Measurements from ENCODE around the gene GPR25. TPM values are rescaled to one million over a fixed set of nuclear protein-coding genes. Genes with fewer than 3 reads are reported as not detected.

GPR25 gene
- not detected for polyA plus RNA-seq (2013, experiment 1 of 2)
- polyA plus RNA-seq (2013, experiment 2 of 2), result not detected

GRCh38 chr1:200872446-200873115 lies at the start of gene GPR25:
TSS of gene GPR25 (plus strand) at chr1:200872981. CDS start at chr1:200873038, 57 bp downstream.
- Histone ChIP-seq H4K91ac (ENCODE audit: low read length) (no peak within 1 kb of the TSS), H2BK5ac (ENCODE audit: low read depth, low read length, poor library complexity, severe bottlenecking) (no peak within 1 kb of the TSS), H3K9me3 (ENCODE audit: control insufficient read depth, low read length) (no peaks in the 10 kb centered on the region), H3K4ac (ENCODE audit: low read depth in 1 of 2, low read length in 2 of 2) (no peak within 1 kb of the TSS), H3K27ac (ENCODE audit: low read length, poor library complexity, severe bottlenecking) (no peak within 1 kb of the TSS), H3K9ac (ENCODE audit: low read length) (no peak within 1 kb of the TSS), H3K4me3 (ENCODE audit: insufficient read depth in 1 of 2, low read depth in 1 of 2, low read length in 2 of 2) (peak within 1 kb of the TSS in 1 of 2 experiments; percentile 56), H3K36me3 (ENCODE audit: control insufficient read depth in 1 of 2, insufficient read depth in 2 of 2, low read depth in 1 of 2, low read length in 2 of 2) (peaks cover 0 to 8% of the 10 kb centered on the region in 2 experiments), H3K14ac (ENCODE audit: low read length in 2 of 2) (peak within 1 kb of the TSS in 1 of 2 experiments; percentile 18), H3K27me3 (ENCODE audit: control insufficient read depth in 1 of 2, insufficient read depth in 1 of 2, low read length in 2 of 2) (peaks cover 8 to 79% of the 10 kb centered on the region in 2 experiments), H3K23ac (ENCODE audit: low read length in 2 of 2) (no peak within 1 kb of the TSS), H3K4me1 (ENCODE audit: control insufficient read depth, insufficient read depth, low read depth, low read length) (peaks cover 1% of the 10 kb centered on the region), H3K79me1 (replicated peaks; ENCODE audit: low read length, poor library complexity, severe bottlenecking) (no peaks in the 10 kb centered on the region), H2BK120ac (ENCODE audit: low read depth, low read length) (no peak within 1 kb of the TSS), H4K8ac (ENCODE audit: low read length) (no peak within 1 kb of the TSS), H2AK5ac (ENCODE audit: low read length, severe bottlenecking) (no peak within 1 kb of the TSS), H3K18ac (ENCODE audit: low read depth in 1 of 2, low read length in 2 of 2) (peak within 1 kb of the TSS in 1 of 2 experiments; percentile 30), H2BK12ac (ENCODE audit: low read length in 2 of 2) (no peak within 1 kb of the TSS), H2BK15ac (ENCODE audit: low read depth, poor library complexity, severe bottlenecking) (no peak within 1 kb of the TSS), H3K4me2 (ENCODE audit: low read length, poor library complexity, severe bottlenecking) (no peak within 1 kb of the TSS), H2AFZ (ENCODE audit: low read depth, low read length) (no peak within 1 kb of the TSS)
- DNase-seq, result no peak
- 94% methylated on average over 21 of the region's 23 CpGs for WGBS

GRCh38 chr1:200831091-200831490 lies 41.7 kb upstream of the GPR25 start:
- no peak overlapping the region for H3K18ac ChIP-seq (ENCODE audit: low read depth in 1 of 2, low read length in 2 of 2)
- no peak overlapping the region for H3K27ac ChIP-seq (ENCODE audit: low read length, poor library complexity, severe bottlenecking)
- no peaks in the 10 kb centered on the region for H3K9me3 ChIP-seq (ENCODE audit: control insufficient read depth, low read length)
- H3K4ac ChIP-seq (ENCODE audit: low read depth in 1 of 2, low read length in 2 of 2), result no peak overlapping the region
- H2BK15ac ChIP-seq (ENCODE audit: low read depth, poor library complexity, severe bottlenecking), result no peak overlapping the region
- no peak overlapping the region for H4K8ac ChIP-seq (ENCODE audit: low read length)
- H3K14ac ChIP-seq (ENCODE audit: low read length in 2 of 2), result no peak overlapping the region
- H3K4me1 ChIP-seq (ENCODE audit: control insufficient read depth, insufficient read depth, low read depth, low read length), result no peaks in the 10 kb centered on the region
- H4K91ac ChIP-seq (ENCODE audit: low read length), result no peak overlapping the region
- no peak overlapping the region for H2BK120ac ChIP-seq (ENCODE audit: low read depth, low read length)
- no peak overlapping the region for H2AK5ac ChIP-seq (ENCODE audit: low read length, severe bottlenecking)
- H2AFZ ChIP-seq (ENCODE audit: low read depth, low read length), result no peak overlapping the region
- H3K4me3 ChIP-seq (ENCODE audit: insufficient read depth in 1 of 2, low read depth in 1 of 2, low read length in 2 of 2), result no peak overlapping the region
- H3K79me1 ChIP-seq (replicated peaks; ENCODE audit: low read length, poor library complexity, severe bottlenecking), result peaks cover 13% of the 10 kb centered on the region
- H3K9ac ChIP-seq (ENCODE audit: low read length), result no peak overlapping the region
- H3K36me3 ChIP-seq (ENCODE audit: control insufficient read depth in 1 of 2, insufficient read depth in 2 of 2, low read depth in 1 of 2, low read length in 2 of 2), result peaks cover 7 to 33% of the 10 kb centered on the region in 2 experiments
- H2BK12ac ChIP-seq (ENCODE audit: low read length in 2 of 2), result no peak overlapping the region
- no peak overlapping the region for H2BK5ac ChIP-seq (ENCODE audit: low read depth, low read length, poor library complexity, severe bottlenecking)
- H3K27me3 ChIP-seq (ENCODE audit: control insufficient read depth in 1 of 2, insufficient read depth in 1 of 2, low read length in 2 of 2), result no peaks in the 10 kb centered on the region
- H3K23ac ChIP-seq (ENCODE audit: low read length in 2 of 2), result no peak overlapping the region
- no peak overlapping the region for H3K4me2 ChIP-seq (ENCODE audit: low read length, poor library complexity, severe bottlenecking)
- WGBS, result no CpG with 5 or more reads among the region's 2 CpGs
- no peak for DNase-seq

- Histone ChIP-seq H2BK5ac (ENCODE audit: low read depth, low read length, poor library complexity, severe bottlenecking) (no peak overlapping the region), H3K27ac (ENCODE audit: low read length, poor library complexity, severe bottlenecking) (no peak overlapping the region), H4K91ac (ENCODE audit: low read length) (no peak overlapping the region), H2BK12ac (ENCODE audit: low read length in 2 of 2) (no peak overlapping the region), H2AK5ac (ENCODE audit: low read length, severe bottlenecking) (no peak overlapping the region), H3K79me1 (replicated peaks; ENCODE audit: low read length, poor library complexity, severe bottlenecking) (peaks cover 14% of the 10 kb centered on the region), H2AFZ (ENCODE audit: low read depth, low read length) (no peak overlapping the region), H3K36me3 (ENCODE audit: control insufficient read depth in 1 of 2, insufficient read depth in 2 of 2, low read depth in 1 of 2, low read length in 2 of 2) (peaks cover 6 to 39% of the 10 kb centered on the region in 2 experiments), H4K8ac (ENCODE audit: low read length) (no peak overlapping the region), H3K14ac (ENCODE audit: low read length in 2 of 2) (no peak overlapping the region), H3K4ac (ENCODE audit: low read depth in 1 of 2, low read length in 2 of 2) (no peak overlapping the region), H3K23ac (ENCODE audit: low read length in 2 of 2) (no peak overlapping the region), H3K27me3 (ENCODE audit: control insufficient read depth in 1 of 2, insufficient read depth in 1 of 2, low read length in 2 of 2) (no peaks in the 10 kb centered on the region), H3K4me2 (ENCODE audit: low read length, poor library complexity, severe bottlenecking) (no peak overlapping the region), H2BK120ac (ENCODE audit: low read depth, low read length) (no peak overlapping the region), H3K4me1 (ENCODE audit: control insufficient read depth, insufficient read depth, low read depth, low read length) (no peaks in the 10 kb centered on the region), H3K18ac (ENCODE audit: low read depth in 1 of 2, low read length in 2 of 2) (no peak overlapping the region), H2BK15ac (ENCODE audit: low read depth, poor library complexity, severe bottlenecking) (no peak overlapping the region), H3K4me3 (ENCODE audit: insufficient read depth in 1 of 2, low read depth in 1 of 2, low read length in 2 of 2) (no peak overlapping the region), H3K9ac (ENCODE audit: low read length) (no peak overlapping the region), H3K9me3 (ENCODE audit: control insufficient read depth, low read length) (no peaks in the 10 kb centered on the region)
- WGBS, result 94% methylated on average over 4 of the region's 5 CpGs
- no peak for DNase-seq
Measured at GRCh38 chr1:200834383-200834782, 38.4 kb upstream of the GPR25 start.

GRCh38 chr1:200836213-200836612 lies 36.6 kb upstream of the GPR25 start:
- Histone ChIP-seq H3K14ac (ENCODE audit: low read length in 2 of 2) (no peak overlapping the region), H4K91ac (ENCODE audit: low read length) (no peak overlapping the region), H3K27ac (ENCODE audit: low read length, poor library complexity, severe bottlenecking) (no peak overlapping the region), H3K36me3 (ENCODE audit: control insufficient read depth in 1 of 2, insufficient read depth in 2 of 2, low read depth in 1 of 2, low read length in 2 of 2) (peaks cover 9 to 44% of the 10 kb centered on the region in 2 experiments), H3K79me1 (replicated peaks; ENCODE audit: low read length, poor library complexity, severe bottlenecking) (peaks cover 13% of the 10 kb centered on the region), H3K9ac (ENCODE audit: low read length) (no peak overlapping the region), H3K4me2 (ENCODE audit: low read length, poor library complexity, severe bottlenecking) (no peak overlapping the region), H3K27me3 (ENCODE audit: control insufficient read depth in 1 of 2, insufficient read depth in 1 of 2, low read length in 2 of 2) (no peaks in the 10 kb centered on the region), H3K4me1 (ENCODE audit: control insufficient read depth, insufficient read depth, low read depth, low read length) (no peaks in the 10 kb centered on the region), H2BK12ac (ENCODE audit: low read length in 2 of 2) (no peak overlapping the region), H2AFZ (ENCODE audit: low read depth, low read length) (no peak overlapping the region), H3K4me3 (ENCODE audit: insufficient read depth in 1 of 2, low read depth in 1 of 2, low read length in 2 of 2) (no peak overlapping the region), H4K8ac (ENCODE audit: low read length) (no peak overlapping the region), H3K23ac (ENCODE audit: low read length in 2 of 2) (no peak overlapping the region), H3K18ac (ENCODE audit: low read depth in 1 of 2, low read length in 2 of 2) (no peak overlapping the region), H3K4ac (ENCODE audit: low read depth in 1 of 2, low read length in 2 of 2) (no peak overlapping the region), H2BK15ac (ENCODE audit: low read depth, poor library complexity, severe bottlenecking) (no peak overlapping the region), H2AK5ac (ENCODE audit: low read length, severe bottlenecking) (no peak overlapping the region), H2BK120ac (ENCODE audit: low read depth, low read length) (no peak overlapping the region), H2BK5ac (ENCODE audit: low read depth, low read length, poor library complexity, severe bottlenecking) (no peak overlapping the region), H3K9me3 (ENCODE audit: control insufficient read depth, low read length) (no peaks in the 10 kb centered on the region)
- DNase-seq, result no peak
- 100% methylated on average over 2 of the region's 3 CpGs for WGBS
